CD14-positive monocyte (primary cell): ENCODE measurements around the gene CRABP2. TPM values are rescaled to one million over a fixed set of nuclear protein-coding genes. Genes with fewer than 3 reads are reported as not detected.

ENCODE experiments used
- DNase-seq, 3 donors: peaks; one replicate each; pipeline ENCODE4 v3.0.0-alpha.2; 2011 to 2022
- H2AFZ ChIP-seq: 2 replicates; pipeline ENCODE4 v1.6.0; 2012; ENCODE audit warnings: mild to moderate bottlenecking, low read depth, low read length, inconsistent platforms; ENCODE audit not compliant: insufficient read depth, poor library complexity, severe bottlenecking
- H3K27ac ChIP-seq, 2 donors: 1 replicate in 1 of 2; 2 replicates in 1 of 2; pipeline ENCODE4 v1.5.1; 2012 to 2013; ENCODE audit warnings: low read length in 2 of 2, control low read depth in 1 of 2, inconsistent platforms in 1 of 2, low read depth in 1 of 2, mild to moderate bottlenecking in 1 of 2
- H3K27me3 ChIP-seq, 2 donors: one replicate each; pipeline versions ENCODE4 v1.6.0 to v1.6.1; 2011 to 2013; ENCODE audit warnings: low read length in 2 of 2; ENCODE audit not compliant: control insufficient read depth in 2 of 2, insufficient read depth in 2 of 2
- H3K36me3 ChIP-seq, 2 donors: replicated peaks in 1 of 2; 1 replicate in 1 of 2; 2 replicates in 1 of 2; pipeline versions ENCODE4 v1.5.1 to v1.6.1; 2012 to 2013; ENCODE audit warnings: low read length in 2 of 2, control low read depth in 1 of 2, inconsistent platforms in 1 of 2, mild to moderate bottlenecking in 1 of 2; ENCODE audit not compliant: insufficient read depth in 2 of 2, control insufficient read depth in 1 of 2
- H3K4me1 ChIP-seq, 2 donors: 1 replicate in 1 of 2; 2 replicates in 1 of 2; pipeline versions ENCODE4 v1.5.1 to v1.6.1; 2012 to 2013; ENCODE audit warnings: low read length in 2 of 2, control low read depth in 1 of 2, inconsistent platforms in 1 of 2, mild to moderate bottlenecking in 1 of 2, moderate library complexity in 1 of 2; ENCODE audit not compliant: insufficient read depth in 2 of 2, control insufficient read depth in 1 of 2
- H3K4me2 ChIP-seq: replicated peaks from 2 replicates; pipeline ENCODE3; 2012; ENCODE audit warnings: low read length, moderate library complexity, mild to moderate bottlenecking; ENCODE audit not compliant: poor library complexity, severe bottlenecking; ENCODE audit errors: extremely low read depth
- H3K4me3 ChIP-seq, 3 experiments: fragments of 200-600 bp in 1 of 3; sonication (generic) in 1 of 3; replicated peaks in 1 of 3; 1 replicate in 2 of 3; 2 replicates in 1 of 3; pipeline ENCODE4 v1.5.1; 2011 to 2013; ENCODE audit warnings: low read length in 3 of 3, mild to moderate bottlenecking in 3 of 3, control low read depth in 2 of 3, low read depth in 2 of 3, inconsistent platforms in 1 of 3, moderate library complexity in 1 of 3
- H3K79me2 ChIP-seq: 2 replicates; pipeline ENCODE4 v1.6.0; 2012; ENCODE audit warnings: mild to moderate bottlenecking, control low read depth, inconsistent platforms, low read length, moderate library complexity; ENCODE audit not compliant: insufficient read depth
- H3K9ac ChIP-seq: 2 replicates; pipeline ENCODE4 v1.6.0; 2017; ENCODE audit warnings: low read length, mild to moderate bottlenecking; ENCODE audit not compliant: insufficient read depth, poor library complexity, severe bottlenecking
- H3K9me3 ChIP-seq, 2 donors: replicated peaks in 1 of 2; 1 replicate in 1 of 2; 2 replicates in 1 of 2; pipeline versions ENCODE4 v1.5.1 to v1.6.1; 2012 to 2013; ENCODE audit warnings: low read length in 2 of 2, control low read depth in 1 of 2; ENCODE audit not compliant: control insufficient read depth in 1 of 2, insufficient read depth in 1 of 2
- H4K20me1 ChIP-seq: 2 replicates; pipeline ENCODE4 v1.6.0; 2012; ENCODE audit warnings: mild to moderate bottlenecking, low read length, control low read depth, moderate library complexity; ENCODE audit not compliant: insufficient read depth
- H3K27ac Mint-ChIP-seq, 7 donors: one replicate each; pipeline ENCODE4 v1.8.0; 2020; ENCODE audit warnings: mild to moderate bottlenecking in 7 of 7, mixed read lengths in 7 of 7, moderate library complexity in 6 of 7, inconsistent platforms in 2 of 7
- H3K27me3 Mint-ChIP-seq, 3 donors: one replicate each; pipeline ENCODE4 v1.8.0; 2021 to 2022; ENCODE audit warnings: low read depth in 3 of 3, mild to moderate bottlenecking in 3 of 3, mixed read lengths in 3 of 3, moderate library complexity in 3 of 3, inconsistent platforms in 1 of 3
- H3K36me3 Mint-ChIP-seq, 2 donors: one replicate each; pipeline ENCODE4 v1.8.0; 2020; ENCODE audit warnings: mixed read lengths in 2 of 2, inconsistent platforms in 1 of 2, mild to moderate bottlenecking in 1 of 2
- H3K4me1 Mint-ChIP-seq: one replicate; pipeline ENCODE4 v1.8.0; 2020; ENCODE audit warnings: mild to moderate bottlenecking, mixed read lengths
- H3K4me3 Mint-ChIP-seq, 2 donors: one replicate each; pipeline ENCODE4 v1.8.0; 2020; ENCODE audit warnings: mild to moderate bottlenecking in 2 of 2, mixed read lengths in 2 of 2, moderate library complexity in 1 of 2
- H3K9me3 Mint-ChIP-seq, 7 donors: one replicate each; pipeline ENCODE4 v1.8.0; 2020 to 2022; ENCODE audit warnings: mixed read lengths in 7 of 7, mild to moderate bottlenecking in 6 of 7, moderate library complexity in 6 of 7, inconsistent platforms in 2 of 7
- CTCF ChIP-seq: fragments of 200-600 bp; IDR thresholded peaks from one replicate; pipeline ENCODE4 v1.8.0; 2022; ENCODE audit warnings: antibody characterized with exemption, mild to moderate bottlenecking
- WGBS: methylation state at CpG from one replicate; pipeline ENCODE4 v1.1.5; 2013; ENCODE audit warnings: missing lambda C conversion rate; ENCODE audit not compliant: insufficient coverage; 5-methylcytosine and 5-hydroxymethylcytosine counted together
- intact Hi-C, 2 donors: fragments of 100-400 bp; cut with micrococcal nuclease; formaldehyde crosslinking; loops; one replicate each; pipeline versions ENCODE4 v1.15.0 to v1.15.1; 2023
- polyA plus RNA-seq, 3 donors: library from polyadenylated mRNA; depleted of rRNA in 1 of 3; unstranded in 2 of 3; stranded (reverse) in 1 of 3; fragments of 300-500 nt in 2 of 3; fragments of >200 nt in 1 of 3; fragmentation: Illumina TruSeq in 2 of 3; gene quantifications; 1 replicate in 2 of 3; 2 replicates in 1 of 3; pipeline ENCODE4 v1.2.3, GENCODE V29; 2012 to 2021

Gene CRABP2
- polyA plus RNA-seq, 3 donors = 0.23 to 1.8 TPM; not detected in 1

GRCh38 chr1:156693848-156694689 lies 11.3 kb downstream of the CRABP2 start:
- Histone ChIP-seq H2AFZ (no peak overlapping the region), H3K36me3 (no peaks in the 10 kb centered on the region), H3K79me2 (no peaks in the 10 kb centered on the region), H3K4me1 (peaks cover 2 to 10% of the 10 kb centered on the region in 2 donors), H3K9me3 (peaks cover 0 to 11% of the 10 kb centered on the region in 2 donors), H3K27ac (no peak overlapping the region), H3K27me3 (peaks cover 31 to 60% of the 10 kb centered on the region in 2 donors), H3K9ac (no peak overlapping the region), H4K20me1 (no peaks in the 10 kb centered on the region), H3K4me2 (no peak overlapping the region), H3K4me3 (no peak overlapping the region)
- DNase-seq = no peak
- peak overlapping the region in 1 of 2 donors; percentile 37 for H3K4me3 Mint-ChIP-seq
- peaks cover 0 to 15% (median 7%) of the 10 kb centered on the region in 7 donors for H3K9me3 Mint-ChIP-seq
- WGBS = 84% methylated on average over 6 of the region's 12 CpGs
- intact Hi-C loops = loop anchor here (10.0 kb wide), 2 partner anchors 161 to 191 kb away; partner anchors contain the start of gene INSRR (in 1 of the 2)
- no peak overlapping the region for H3K27ac Mint-ChIP-seq
- no peak for TF ChIP-seq CTCF
- H3K36me3 Mint-ChIP-seq = peaks cover 0 to 2% of the 10 kb centered on the region in 2 donors
- H3K4me1 Mint-ChIP-seq = peaks cover 24% of the 10 kb centered on the region
- peaks cover 62 to 74% (median 71%) of the 10 kb centered on the region in 3 donors for H3K27me3 Mint-ChIP-seq

GRCh38 chr1:156692925-156693847 lies 12.2 kb downstream of the CRABP2 start:
- H3K9ac ChIP-seq = no peak overlapping the region
- no peak for TF ChIP-seq CTCF
- H3K4me1 ChIP-seq = peaks cover 2 to 10% of the 10 kb centered on the region in 2 donors
- no peaks in the 10 kb centered on the region for H3K79me2 ChIP-seq
- no peaks in the 10 kb centered on the region for H3K36me3 ChIP-seq
- intact Hi-C loops = loop anchor here (10.0 kb wide), 2 partner anchors 162 to 192 kb away; partner anchors contain the start of gene INSRR (in 1 of the 2)
- H2AFZ ChIP-seq = no peak overlapping the region
- H3K4me1 Mint-ChIP-seq = peaks cover 24% of the 10 kb centered on the region
- 39% methylated on average over 12 of the region's 16 CpGs for WGBS
- peaks cover 0 to 15% (median 7%) of the 10 kb centered on the region in 7 donors for H3K9me3 Mint-ChIP-seq
- no peak overlapping the region for H3K4me2 ChIP-seq
- no peak overlapping the region for H3K27ac ChIP-seq
- H3K27ac Mint-ChIP-seq = no peak overlapping the region
- H3K27me3 Mint-ChIP-seq = peaks cover 66 to 76% (median 76%) of the 10 kb centered on the region in 3 donors
- peaks cover 33 to 66% of the 10 kb centered on the region in 2 donors for H3K27me3 ChIP-seq
- peaks cover 0 to 2% of the 10 kb centered on the region in 2 donors for H3K36me3 Mint-ChIP-seq
- no peak overlapping the region for H3K4me3 ChIP-seq
- H4K20me1 ChIP-seq = no peaks in the 10 kb centered on the region
- peaks cover 0 to 11% of the 10 kb centered on the region in 2 donors for H3K9me3 ChIP-seq
- no peak for DNase-seq
- H3K4me3 Mint-ChIP-seq = peak overlapping the region in 1 of 2 donors; percentile 76
